CMK (cell line): ENCODE data around the gene ATP6V0E1.
"Not testable (repeated sequence)": the region's sequence is repeated elsewhere in the genome, so short reads cannot be mapped to it uniquely, and the experiment has no call there.

Experiments used
- DNase-seq: peaks from one replicate; pipeline ENCODE4 v3.0.0-alpha.2; 2010; ENCODE audit warnings: low read depth

The ATP6V0E1 gene

DNA sequence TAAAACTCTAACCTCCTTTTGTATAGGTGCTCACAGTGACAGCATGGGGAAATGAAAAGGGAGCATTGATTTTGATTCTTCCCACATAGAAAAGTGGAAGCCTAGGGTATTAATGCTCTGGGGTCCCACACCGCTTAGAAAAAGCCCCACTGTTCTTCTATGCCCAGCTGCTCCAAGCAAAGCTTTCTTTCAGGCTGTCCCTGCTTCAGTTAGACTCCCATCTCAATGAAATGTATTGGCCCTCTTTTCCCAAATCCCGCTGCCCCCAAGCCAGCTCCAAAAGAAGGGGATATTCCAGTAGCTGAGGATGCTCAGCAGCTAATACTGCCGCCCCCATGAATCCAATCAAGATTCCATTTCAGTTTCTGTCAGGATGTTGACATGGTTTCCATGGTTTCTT, 55.6 kb downstream of the ATP6V0E1 start:
- no peak for DNase-seq

DNA sequence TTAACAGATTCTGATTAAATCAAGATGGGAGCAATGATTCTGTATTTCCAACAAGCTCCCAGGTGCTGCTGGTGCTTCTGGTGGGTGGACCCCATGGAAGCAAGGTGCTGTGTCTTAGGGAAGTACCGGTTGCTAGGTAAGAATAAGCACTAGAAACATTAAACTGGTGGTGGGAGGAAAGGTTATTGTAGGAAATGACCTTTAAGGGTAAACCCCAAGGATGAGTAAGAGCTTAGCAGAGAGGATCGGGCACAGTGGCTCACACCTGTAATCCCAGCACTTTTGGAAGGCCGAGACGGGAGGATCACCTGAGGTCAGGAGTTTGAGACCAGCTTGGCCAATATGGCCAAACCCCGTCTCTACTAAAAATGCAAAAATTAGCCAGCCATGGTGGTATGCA, 56.4 kb downstream of the ATP6V0E1 start:
- DNase-seq = no peak

DNA sequence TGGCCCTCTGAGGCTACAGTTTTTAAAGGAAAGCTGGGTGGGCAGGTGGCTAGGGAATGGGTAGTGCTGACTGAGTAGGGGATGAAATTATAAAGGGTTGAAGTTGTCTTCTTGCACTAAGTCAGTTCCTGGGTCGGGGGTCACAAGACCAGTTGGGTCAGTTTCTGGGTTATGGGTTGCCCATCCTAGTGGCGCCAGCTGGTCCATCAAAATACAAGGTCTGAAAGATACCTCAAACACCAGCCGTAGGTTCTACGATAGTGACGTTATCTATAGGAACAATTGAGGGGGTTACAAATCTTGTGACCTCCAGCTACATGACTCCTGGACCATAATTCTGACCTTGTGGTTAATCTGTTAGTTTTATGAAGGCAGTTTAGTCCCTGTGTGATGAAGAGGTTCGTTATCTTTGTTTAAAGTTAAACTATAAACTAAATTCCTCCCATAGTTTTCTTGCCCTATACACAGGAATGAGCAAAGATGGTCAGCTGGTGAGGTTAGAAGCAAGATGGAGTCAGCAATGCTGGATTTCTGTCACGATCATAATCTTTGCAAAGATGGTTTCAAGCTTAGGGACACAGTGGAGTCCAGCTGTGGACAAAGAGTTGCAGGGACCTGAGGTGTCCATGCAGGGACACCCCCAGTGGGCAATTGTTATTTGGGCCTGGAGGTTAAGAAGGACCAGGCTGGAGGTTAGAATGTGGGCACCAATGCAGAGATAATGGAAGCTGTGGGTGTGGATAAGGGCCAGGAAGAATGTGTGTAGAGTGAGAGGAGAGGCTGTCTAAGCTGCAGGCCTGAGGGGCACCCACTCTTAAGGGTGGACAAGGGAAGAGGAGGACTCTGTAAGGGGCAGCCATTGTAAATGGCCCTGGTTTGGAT, 58.6 kb downstream of the ATP6V0E1 start:
- DNase-seq = no peak

GRCh38 chr5:173042763-173043107, 59.2 kb downstream of the ATP6V0E1 start:
- no peak for DNase-seq

DNA sequence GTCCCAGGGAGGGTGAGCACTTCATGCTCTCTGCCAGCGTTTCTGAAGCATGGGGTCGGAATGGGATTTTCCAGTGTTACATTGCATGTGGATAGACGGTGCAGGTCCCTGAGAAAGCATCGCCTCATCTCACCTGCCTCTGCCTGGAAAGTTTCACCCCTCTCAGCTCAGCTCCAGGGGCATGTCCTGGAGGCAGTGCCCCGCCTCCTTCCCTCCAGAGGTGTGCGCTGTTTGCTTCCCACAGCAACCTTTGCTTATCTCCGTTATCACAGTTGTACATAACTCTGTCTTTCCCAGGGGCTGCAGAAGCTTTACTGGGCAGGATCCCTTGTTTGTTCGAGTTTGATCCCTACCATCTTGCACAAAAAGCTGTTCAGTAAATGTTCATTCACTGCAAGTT, 61.9 kb downstream of the ATP6V0E1 start:
- DNase-seq = no peak

GRCh38 chr5:173047096-173047837, 63.7 kb downstream of the ATP6V0E1 start:
- DNase-seq = not testable (repeated sequence)

- DNase-seq = no peak
Observed at GRCh38 chr5:173047838-173048105, 64.2 kb downstream of the ATP6V0E1 start.

- DNase-seq = no peak
Observed at GRCh38 chr5:173050791-173051190, 67.2 kb downstream of the ATP6V0E1 start.

GRCh38 chr5:173051746-173052145, 68.2 kb downstream of the ATP6V0E1 start:
- no peak for DNase-seq

DNA sequence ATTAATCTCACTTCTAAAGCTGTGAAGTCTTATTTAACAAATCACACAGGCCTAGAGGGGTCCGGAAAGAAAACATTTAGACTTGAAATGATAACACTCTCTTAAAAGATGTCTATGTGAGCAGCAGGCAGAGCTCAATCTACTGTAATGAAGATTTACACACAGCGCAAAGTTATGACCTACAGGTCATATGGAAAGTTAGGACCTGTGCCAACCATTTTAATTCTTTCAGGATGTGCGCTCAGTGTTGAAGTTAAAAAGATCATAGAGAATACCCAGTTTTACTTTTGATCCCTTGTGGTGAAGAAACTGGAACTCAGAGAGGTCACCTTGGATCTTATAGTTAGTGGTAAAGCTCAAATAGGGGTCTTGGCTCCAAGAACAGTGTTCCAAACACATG, 69.5 kb downstream of the ATP6V0E1 start:
- DNase-seq = no peak

- DNase-seq = no peak
Observed at GRCh38 chr5:173055042-173055721, 71.6 kb downstream of the ATP6V0E1 start.

- DNase-seq = no peak
Observed at GRCh38 chr5:173055722-173055982, 72.1 kb downstream of the ATP6V0E1 start.

- peak; percentile 80 for DNase-seq
Observed at GRCh38 chr5:173055983-173056782, 72.6 kb downstream of the ATP6V0E1 start, which contains the start of gene CREBRF. Gene CREBRF, plus strand, starts transcription at chr5:173056352. Its CDS starts 24,424 bp downstream, at chr5:173080776.

DNA sequence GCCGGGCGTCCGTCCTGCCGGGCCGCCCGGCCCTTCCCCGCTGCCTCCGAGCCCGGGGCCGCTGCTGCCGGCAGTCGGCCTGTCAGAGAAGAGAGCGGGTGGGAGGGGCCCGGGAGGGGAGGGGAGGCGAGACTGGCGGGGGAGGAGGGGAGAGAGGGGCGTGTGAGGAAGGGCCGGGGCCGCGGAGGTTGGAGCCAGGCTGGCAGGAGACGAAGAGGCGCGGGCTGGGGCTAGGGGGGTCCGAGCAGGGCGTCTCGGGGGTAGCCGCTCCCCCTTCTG, 73.2 kb downstream of the ATP6V0E1 start:
- DNase-seq = no peak

- peak; percentile 86 for DNase-seq
Observed at GRCh38 chr5:173057062-173057924, 73.7 kb downstream of the ATP6V0E1 start.

DNA sequence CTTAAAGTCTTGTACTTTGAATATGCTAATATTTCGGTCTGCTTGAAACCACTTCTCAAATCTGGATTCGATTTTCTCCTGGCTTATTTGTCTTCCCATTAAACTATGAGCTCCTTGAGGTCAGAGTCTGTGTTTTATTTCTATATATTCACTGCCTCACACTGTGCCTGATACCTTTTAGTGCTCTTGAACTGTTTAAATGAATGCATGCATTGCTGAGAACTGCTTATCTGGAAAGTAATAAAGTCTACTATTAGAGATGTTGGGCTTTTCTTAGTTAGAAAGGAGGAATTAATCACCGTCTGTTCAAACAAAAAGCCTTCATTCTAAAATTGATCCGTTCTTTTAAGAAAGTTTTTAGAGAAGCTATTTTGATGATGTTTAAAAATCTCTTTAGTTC, 78.6 kb downstream of the ATP6V0E1 start:
- DNase-seq = no peak

GRCh38 chr5:173065155-173065554, 81.6 kb downstream of the ATP6V0E1 start:
- DNase-seq = no peak

GRCh38 chr5:173069671-173070070, 86.1 kb downstream of the ATP6V0E1 start:
- no peak for DNase-seq

DNA sequence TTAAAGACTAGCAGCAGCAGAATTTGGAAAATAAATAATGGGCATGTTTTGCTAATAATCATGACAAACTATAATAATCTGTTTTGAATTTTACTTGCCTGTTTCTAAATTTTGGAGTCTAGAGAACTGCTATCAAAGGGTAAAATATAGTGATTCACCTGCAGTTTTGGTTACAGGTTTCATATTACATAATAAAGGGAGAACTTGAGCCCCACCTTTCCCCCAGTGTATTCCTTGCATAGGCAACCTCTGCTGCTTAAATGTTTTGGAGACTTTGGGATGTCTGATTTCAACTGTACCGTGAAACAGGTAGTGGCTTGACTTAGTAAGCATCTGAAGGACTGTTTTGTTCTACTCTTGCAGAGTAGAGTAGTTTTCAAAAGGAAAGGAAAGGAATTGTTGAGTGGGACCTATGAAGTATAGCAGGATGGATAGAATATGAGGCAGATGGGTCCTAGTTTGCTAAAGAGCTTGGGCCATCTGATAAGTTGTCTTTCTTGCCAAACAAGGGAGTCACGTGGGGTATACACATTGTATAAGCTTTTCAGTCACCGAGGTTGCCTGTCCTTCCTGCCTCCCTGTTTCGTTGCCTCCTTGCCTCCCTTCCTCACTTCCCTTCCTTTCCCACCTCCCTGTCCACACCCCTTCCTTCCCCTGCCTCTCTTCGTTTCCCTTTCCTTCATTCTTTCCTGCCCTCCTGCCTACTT, 91.7 kb downstream of the ATP6V0E1 start:
- DNase-seq = no peak

DNA sequence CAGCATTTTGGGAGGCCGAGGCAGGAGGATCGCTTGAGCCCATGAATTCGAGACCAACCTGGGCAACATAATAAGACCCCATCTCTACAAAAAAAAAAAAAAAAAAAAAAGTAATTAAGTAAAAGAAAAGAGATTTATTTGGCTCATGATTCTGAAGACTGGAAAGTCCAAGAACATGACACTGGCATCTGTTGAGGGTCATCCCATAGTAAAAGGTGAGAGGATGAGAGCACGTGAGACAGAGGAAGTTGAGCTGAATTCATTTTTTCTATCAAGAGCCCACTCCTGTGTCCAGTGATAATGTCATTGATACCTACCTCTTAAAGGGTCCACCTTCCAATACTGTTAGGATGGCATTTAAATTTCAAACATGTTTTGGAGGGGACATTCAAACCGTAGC, 92.4 kb downstream of the ATP6V0E1 start:
- DNase-seq = no peak

DNA sequence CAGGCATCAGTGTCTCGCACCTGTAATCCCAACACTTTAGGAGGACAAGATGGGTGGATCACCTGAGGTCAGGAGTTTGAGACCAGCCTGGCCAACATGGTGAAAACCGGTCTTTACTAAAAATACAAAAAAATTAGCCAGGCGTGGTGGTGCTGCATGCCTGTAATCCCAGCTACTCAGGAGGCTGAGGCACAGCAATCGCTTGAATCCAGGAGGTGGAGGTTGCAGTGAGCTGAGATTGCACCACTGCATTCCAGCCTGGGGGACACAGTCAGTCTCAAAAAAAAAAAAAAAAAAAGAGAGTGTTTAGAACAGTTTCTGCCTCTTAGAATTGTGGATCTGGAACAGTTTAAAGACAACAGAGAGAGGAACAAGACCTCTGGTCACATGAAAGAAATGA, 92.9 kb downstream of the ATP6V0E1 start:
- not testable (repeated sequence) for DNase-seq
